GM21447 (cell line): ENCODE results near the gene KLHL9.

Source experiments
- ATAC-seq: cut with Tn5 transposase; IDR thresholded peaks from one replicate; pipeline ENCODE4 v1.9.1; 2021; ENCODE audit not compliant: unreplicated experiment

KLHL9 gene

DNA sequence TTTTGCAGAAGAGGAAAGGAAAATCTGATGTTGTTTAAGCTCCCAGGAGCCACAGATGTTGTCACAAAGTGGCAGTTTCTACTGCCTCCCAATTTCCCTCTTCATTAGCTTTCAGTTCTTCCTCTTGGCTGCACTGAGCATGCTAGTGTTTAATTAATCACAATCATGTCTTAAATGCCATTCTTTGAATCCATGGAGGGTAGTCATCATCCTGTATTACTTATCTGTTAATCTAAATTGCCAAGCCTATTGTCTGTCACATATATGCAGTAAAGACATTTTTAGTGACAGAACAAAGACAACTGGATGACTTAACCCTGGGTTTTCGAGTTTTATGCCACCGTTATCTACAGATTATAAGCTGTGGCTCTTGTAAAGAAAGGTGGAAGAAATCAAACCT lies 14.7 kb downstream of the KLHL9 start:
- no peak for ATAC-seq

DNA sequence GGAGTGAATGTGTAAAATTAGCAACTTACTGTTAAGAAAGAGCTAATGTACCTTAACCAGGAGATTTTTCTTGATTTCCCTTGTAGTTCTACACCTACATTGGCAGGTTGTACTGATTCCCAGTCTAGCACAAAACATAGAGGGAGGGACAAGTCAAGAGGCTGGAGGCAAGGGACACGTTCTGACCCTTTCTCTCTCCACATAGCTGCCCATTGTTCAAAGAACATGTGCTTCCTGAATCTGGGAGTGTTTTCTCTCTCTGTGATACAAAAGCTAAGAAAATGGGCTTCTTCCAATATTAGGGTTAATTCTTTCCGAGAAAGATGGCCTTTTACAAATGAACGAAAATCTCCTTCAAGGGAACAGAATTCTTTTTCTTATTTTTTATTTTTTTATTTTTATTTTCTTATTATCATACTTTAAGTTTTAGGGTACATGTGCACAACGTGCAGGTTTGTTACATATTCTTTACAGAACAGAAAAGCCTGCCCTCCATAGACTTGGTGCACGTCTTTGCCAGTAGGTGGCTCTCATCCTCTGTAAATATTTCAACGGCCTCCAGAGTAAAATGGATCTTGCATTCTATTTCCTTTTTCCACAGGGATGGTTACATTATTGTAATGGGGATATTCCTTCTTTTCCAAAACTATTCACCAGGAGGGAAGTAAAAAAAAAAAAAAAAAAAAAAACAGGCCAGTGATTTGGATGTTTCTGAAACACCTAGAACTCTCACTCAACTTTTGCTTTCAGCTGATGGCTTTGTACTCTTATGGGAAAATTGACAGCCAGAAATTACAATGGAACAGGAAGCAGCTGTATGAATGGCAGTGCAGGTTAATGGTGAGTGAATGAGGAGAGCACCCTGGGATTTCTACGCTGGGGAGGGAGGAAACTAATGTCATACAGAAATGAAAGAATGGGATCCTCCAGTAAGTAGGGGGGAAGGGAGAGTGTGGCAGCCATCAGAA lies 17.0 kb downstream of the KLHL9 start:
- peak; percentile 81 for ATAC-seq

DNA sequence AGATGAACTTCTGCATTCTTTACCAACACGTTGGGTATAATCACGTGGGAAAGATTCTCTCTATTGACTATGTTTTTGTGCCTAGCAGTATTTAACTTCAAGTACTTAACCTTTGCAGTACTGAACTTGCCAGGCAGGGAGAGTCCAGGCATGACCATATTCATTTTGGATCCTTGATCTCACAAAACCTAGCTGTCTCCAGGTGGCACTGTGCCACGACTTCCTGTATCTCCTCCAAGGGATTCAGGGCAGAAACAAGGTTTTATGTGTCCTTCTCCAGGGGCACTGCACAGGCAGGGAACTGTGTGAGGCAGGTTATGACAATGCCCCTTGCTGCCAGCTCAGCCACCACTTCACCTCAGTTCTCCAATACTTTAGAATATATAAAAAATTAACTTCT lies 18.3 kb downstream of the KLHL9 start:
- ATAC-seq = no peak

DNA sequence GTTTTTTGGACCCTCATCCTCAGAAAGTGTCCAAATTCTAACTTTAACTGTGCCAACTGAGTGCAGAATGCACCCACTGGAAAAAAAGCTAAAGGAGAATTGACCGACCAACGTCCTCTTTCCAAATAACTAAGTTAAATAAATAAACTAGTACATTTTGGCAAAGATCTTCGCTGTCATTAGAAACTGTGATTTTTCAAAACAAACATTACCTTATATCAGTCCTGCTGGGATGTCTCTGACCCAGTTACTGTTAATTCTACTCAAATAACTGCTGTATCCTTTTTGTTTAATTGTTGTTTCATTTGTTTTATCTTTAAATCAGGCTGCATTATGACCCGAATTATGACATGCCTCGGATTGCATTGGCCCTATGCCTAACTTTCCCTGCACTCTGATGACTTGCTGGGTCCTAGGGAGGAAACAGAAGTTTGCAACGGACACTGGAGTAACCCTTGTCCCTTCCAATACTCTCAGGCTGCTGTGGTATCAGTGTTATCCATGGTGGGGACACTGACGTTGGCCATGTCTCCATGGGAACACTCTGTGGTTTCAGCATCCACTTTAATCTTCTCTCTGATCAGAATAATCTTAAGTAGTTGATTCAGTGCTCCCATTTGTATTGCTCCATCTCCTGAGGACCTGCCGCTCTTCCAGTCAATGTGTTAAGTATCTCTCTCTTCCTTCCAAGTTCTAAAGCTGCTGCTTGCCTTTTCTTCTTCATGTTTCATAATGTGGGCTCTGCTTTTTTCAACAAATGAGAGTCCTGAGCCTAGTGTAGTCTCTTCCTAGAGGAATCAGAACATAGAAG lies 19.0 kb downstream of the KLHL9 start:
- ATAC-seq = no peak

DNA sequence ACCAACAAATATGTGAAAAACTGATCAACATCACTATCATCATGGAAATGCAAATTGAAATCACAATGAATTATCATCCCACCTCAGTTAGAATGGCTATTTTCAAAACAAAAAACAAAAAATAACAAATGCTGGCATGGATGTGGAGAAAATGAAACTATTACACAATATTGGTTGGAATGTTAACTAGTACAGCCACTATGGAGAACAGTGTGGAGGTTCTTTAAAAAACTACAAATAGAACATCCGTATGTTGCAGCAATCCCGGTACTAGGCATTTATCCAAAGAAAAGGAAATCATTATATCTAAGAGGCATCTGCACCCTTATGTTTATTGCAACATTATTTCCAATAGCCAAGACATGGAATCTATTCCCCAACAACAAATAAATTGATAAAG lies 21.1 kb downstream of the KLHL9 start:
- ATAC-seq = no peak

DNA sequence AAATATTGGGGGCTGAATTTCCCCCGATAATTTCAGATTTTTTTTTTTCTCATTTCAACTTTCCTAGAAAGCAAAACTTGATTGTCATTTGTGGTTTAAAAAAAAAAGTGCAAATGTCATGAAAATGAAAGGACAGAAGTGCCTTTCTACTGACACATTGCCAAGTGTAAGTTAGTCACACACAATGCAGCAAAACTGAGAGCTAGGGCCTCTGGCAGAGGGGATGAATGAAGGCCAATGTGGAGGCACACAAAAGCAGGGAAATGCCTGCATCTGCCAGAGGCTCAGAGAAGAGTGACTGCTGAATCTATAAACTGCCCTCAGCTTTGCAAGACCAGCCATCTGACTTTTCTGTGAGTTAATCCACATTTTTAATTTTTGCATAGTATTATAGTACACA lies 23.3 kb downstream of the KLHL9 start:
- no peak for ATAC-seq

DNA sequence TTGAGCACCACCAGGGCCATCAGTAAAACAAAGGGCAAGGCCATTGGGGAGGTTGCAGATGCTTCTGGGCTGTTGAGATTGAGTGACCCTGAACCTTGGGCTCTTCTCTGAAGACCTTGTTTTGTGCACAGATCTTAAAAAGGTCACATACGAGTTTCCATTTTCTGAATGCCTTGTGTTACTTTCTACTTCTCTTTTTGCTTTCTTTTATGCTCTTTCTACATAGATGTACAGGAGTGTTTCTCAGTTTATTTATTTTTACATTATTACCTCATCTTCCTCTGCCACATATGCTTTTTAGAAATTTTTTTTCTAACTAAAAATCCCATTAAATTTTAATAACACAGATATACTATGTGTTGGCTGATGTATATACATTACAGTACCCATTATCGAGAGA lies 30.0 kb downstream of the KLHL9 start, which contains the start of gene IFNA5:
IFNA5 (minus strand) TSS at position 101 of the 400 bp plus-strand sequence; CDS start at position 44, 57 bp downstream.
- no peak for ATAC-seq

DNA sequence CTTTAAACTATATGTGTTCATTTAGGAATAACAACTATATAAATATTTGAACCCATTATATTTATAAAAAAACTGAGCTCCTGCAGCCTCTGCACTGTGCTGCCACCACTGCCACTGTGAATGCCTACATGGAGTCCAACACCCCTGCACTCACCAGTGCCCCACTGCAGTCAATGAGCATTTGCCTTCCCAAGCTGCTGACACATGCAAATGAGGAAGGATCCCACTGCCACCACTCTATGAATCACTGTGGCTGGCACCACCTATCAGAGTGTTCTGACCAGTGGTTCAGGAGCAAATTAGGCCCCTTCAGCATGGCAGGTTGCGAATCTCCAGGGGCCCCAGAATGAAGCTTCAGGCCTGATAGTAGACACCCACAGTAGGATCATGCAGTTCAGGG lies 39.2 kb downstream of the KLHL9 start:
- ATAC-seq = no peak

DNA sequence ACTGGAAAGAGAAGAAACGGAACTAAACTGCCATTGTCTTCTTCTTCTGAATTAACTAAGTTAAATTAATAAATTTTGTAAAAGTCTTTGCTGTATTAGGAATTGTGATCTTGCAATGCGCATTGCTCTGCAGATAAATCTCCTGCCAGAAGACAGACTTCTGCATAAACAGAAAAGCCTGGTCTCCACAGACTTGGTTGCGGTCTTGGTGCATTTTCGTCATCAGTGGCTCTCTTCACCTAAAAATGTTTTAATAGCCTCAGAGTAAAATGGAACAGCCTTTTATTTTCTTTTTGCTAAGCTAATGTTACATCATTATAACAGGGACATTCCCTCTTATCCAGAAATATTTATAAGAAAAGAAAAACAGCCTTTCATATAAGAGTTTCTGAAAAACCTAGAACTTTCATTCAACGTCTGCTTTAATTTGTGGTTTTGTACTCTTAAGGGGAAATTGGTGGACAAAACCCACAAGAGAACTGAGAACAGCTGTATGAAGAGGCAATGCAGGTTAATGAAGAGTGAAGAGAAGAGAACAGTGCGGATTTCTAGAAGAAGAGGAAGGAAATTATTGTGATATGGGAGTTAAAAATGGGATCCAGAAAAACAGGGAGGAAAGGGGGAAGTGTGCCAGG lies 40.2 kb downstream of the KLHL9 start:
- ATAC-seq = peak; percentile 74

DNA sequence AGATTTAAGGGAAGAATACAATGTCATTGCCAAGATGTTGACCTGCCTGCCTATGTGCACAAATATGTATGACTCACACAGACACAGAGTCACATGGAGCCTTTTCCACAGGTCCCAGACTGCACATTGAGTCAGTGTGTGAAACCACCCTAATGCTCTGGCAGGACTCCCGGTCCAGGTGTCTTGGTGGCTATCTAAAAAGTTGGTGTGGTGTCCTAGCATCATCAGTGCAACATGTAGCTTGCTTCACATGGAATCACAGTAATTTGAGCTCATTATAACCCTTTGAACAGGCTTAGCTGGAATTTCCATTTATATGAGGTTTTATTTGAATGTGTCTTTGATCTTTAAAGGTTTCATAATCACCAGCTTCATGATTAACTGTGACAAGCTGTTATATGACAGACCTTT lies 40.8 kb downstream of the KLHL9 start:
- peak; percentile 52 for ATAC-seq

DNA sequence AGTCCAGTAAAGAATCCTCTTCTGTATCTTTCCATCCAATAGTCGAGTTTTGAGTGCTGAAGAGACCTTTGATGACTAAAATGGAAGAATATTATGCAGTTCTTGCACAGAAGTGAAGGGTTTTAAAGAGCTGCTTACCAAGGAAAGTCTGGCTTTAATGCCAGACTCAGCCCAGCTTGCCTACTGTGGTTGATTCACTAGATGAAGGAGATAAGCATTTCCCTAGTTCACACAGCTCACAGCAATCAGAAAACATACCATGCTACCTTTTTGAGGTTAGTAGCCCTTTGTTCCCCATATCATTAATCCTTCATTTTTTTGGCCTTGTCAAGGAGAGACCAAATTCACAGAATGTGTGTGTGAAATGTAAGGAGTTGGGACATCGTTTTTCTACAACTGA lies 45.4 kb downstream of the KLHL9 start:
- ATAC-seq = no peak

DNA sequence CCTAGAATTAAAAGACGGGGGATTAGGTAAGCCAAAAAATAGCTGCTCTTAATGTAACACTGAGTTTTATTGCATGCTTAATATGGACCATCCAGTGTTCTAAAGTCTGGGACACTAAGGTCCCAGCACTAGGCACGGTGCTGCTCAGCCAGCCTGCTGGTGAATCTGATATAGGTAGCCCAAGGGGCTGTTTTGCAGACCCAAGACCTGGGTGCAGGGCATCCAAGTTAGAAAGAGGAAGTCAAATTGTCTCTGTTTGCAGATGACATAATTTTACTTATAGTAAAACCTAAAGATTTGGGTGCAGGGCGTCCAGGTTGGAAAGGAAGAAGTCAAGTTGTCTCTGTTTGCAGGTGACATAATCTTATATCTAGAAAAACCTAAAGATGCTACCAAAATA lies 47.9 kb downstream of the KLHL9 start:
- no peak for ATAC-seq

DNA sequence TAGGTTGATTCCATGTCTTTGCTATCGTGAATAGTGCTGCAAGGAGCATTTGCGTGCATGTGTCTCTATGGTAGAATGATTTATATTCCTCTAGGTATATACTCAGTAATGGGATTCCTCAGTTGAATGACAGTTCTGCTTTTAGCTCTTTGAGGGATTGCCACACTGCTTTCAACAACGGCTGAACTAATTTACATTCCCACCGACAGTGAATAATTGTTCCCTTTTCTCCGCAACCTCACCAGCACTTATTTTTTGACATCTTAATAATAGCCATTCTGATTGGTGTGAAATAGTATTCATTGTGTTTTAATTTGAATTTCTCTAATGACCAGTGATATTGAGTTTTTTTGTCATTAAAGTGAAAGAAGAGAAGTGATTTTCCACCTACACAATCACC lies 48.5 kb downstream of the KLHL9 start:
- ATAC-seq = no peak

DNA sequence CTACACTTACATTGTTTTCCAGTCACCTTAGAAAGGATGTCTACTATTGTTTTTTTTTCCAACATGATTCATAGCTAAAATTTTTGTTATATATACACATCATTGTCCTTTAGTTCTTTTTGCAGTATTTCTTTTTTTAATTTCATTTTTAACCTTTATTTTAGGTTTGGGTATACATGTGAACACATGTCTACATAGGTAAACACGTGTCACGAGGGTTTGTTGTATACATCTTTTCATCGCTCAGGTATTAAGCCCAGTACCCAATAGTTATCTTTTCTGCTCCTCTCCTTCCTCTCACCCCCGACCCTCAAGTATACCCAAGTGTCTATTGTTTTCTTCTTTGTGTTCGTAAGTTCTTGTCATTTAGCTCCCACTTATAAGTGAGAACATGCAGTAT lies 49.1 kb downstream of the KLHL9 start:
- no peak for ATAC-seq

DNA sequence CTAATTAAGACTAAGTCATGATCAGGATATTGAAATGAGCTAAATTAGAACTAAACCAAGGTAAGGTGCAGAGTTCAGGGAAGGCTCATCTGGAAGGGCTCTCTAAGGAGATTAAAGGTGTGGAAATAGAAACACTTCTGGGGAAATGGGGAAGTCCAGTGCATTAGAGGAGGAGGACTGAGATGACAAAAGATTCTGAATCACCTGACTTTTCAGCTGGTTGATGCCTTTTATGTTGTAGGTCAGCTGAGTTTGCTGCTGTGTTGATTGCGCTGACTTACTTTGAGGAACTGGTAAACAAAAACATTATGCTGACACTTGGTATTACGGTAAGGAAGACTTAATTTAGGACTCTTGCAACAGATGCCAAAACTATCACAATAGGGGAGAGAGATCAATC lies 53.9 kb downstream of the KLHL9 start:
- no peak for ATAC-seq
